PFSK-1 (cell line): ENCODE results near the gene GRM3.
A peak's percentile ranks its signal among the peaks of the same experiment; 100 is the strongest.

ENCODE experiments used
- FOXP2 ChIP-seq: optimal IDR thresholded peaks from 2 replicates; pipeline ENCODE3; 2011; ENCODE audit warnings: borderline replicate concordance, control low read depth, inconsistent platforms; ENCODE audit not compliant: insufficient read depth; ENCODE audit errors: extremely low read length, extremely low read depth
- POLR2AphosphoS5 ChIP-seq: IDR thresholded peaks from 2 replicates; pipeline ENCODE4 v1.6.1; 2012; ENCODE audit warnings: low read depth, mild to moderate bottlenecking, control low read depth, low read length, moderate library complexity
- SIN3A ChIP-seq: IDR thresholded peaks from 2 replicates; pipeline ENCODE4 v1.6.1; 2012; ENCODE audit warnings: mild to moderate bottlenecking, low read length, moderate library complexity, borderline replicate concordance; ENCODE audit not compliant: insufficient read depth
- TAF1 ChIP-seq: IDR thresholded peaks from 2 replicates; pipeline ENCODE4 v1.6.1; 2012; ENCODE audit warnings: low read length, control low read depth, borderline replicate concordance; ENCODE audit not compliant: insufficient read depth
- TF ChIP-seq, protein P1 (sequence below), 2 experiments: IDR thresholded peaks; 2 replicates each; pipeline versions ENCODE4 v1.6.1 to v1.8.0; 2011 to 2012; ENCODE audit warnings: low read depth in 2 of 2, low read length in 2 of 2, control low read depth in 1 of 2, inconsistent platforms in 1 of 2, mild to moderate bottlenecking in 1 of 2, moderate library complexity in 1 of 2; ENCODE audit not compliant: insufficient read depth in 1 of 2

The GRM3 gene

DNA sequence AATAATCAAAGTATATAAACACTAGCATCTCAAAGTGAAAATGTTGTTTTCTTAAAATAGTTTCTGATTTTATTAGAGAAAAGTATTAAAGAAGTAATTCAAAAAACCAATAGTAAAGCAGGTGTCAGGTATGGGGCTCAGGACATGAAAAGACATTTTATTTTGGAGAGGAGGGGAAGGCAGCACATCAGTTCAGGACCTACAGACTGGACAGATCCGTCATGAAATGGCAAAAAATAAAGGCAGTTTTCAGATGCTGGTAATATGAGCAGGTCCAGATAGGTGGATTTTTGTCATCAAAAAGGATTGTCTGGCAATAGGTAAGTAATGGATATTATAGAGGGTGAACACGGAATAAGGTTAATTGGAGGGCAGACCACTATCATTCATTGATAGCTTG lies 49.0 kb downstream of the GRM3 start:
- no peak for TF ChIP-seq FOXP2
- TF ChIP-seq, protein P1, sequence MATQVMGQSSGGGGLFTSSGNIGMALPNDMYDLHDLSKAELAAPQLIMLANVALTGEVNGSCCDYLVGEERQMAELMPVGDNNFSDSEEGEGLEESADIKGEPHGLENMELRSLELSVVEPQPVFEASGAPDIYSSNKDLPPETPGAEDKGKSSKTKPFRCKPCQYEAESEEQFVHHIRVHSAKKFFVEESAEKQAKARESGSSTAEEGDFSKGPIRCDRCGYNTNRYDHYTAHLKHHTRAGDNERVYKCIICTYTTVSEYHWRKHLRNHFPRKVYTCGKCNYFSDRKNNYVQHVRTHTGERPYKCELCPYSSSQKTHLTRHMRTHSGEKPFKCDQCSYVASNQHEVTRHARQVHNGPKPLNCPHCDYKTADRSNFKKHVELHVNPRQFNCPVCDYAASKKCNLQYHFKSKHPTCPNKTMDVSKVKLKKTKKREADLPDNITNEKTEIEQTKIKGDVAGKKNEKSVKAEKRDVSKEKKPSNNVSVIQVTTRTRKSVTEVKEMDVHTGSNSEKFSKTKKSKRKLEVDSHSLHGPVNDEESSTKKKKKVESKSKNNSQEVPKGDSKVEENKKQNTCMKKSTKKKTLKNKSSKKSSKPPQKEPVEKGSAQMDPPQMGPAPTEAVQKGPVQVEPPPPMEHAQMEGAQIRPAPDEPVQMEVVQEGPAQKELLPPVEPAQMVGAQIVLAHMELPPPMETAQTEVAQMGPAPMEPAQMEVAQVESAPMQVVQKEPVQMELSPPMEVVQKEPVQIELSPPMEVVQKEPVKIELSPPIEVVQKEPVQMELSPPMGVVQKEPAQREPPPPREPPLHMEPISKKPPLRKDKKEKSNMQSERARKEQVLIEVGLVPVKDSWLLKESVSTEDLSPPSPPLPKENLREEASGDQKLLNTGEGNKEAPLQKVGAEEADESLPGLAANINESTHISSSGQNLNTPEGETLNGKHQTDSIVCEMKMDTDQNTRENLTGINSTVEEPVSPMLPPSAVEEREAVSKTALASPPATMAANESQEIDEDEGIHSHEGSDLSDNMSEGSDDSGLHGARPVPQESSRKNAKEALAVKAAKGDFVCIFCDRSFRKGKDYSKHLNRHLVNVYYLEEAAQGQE (IDR thresholded peaks at IDR 0.05; ENCODE audit: insufficient read depth in 1 of 2, low read depth in 2 of 2, low read length in 2 of 2), result 0 out of 4 replicates have a peak, but pooled peaks of 1 of the 2 experiments have one; percentile 20

DNA sequence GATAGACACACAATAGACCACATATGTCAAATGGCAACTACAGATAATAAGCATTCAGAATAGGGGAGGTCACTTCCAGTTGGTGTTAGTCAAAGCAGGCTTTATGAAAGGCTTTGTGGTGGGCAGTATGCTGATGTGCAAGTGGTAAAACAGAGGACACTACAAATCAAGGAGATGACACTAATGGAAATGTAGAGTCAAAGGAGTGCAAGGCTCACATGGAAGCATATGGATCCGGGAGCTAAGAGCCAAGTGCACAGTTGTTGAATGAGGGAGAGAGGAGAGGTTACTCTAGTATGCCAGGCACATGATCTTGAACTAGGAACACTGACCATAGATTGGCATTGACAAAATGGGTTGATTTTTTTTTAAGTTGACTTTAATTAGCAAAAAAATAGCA lies 62.7 kb downstream of the GRM3 start:
- TF ChIP-seq, protein P1 (IDR thresholded peaks at IDR 0.05; ENCODE audit: insufficient read depth in 1 of 2, low read depth in 2 of 2, low read length in 2 of 2), result no peak
- no peak for TF ChIP-seq FOXP2
- TF ChIP-seq SIN3A, result no peak
- TF ChIP-seq POLR2AphosphoS5, result no peak
- TF ChIP-seq TAF1, result no peak

DNA sequence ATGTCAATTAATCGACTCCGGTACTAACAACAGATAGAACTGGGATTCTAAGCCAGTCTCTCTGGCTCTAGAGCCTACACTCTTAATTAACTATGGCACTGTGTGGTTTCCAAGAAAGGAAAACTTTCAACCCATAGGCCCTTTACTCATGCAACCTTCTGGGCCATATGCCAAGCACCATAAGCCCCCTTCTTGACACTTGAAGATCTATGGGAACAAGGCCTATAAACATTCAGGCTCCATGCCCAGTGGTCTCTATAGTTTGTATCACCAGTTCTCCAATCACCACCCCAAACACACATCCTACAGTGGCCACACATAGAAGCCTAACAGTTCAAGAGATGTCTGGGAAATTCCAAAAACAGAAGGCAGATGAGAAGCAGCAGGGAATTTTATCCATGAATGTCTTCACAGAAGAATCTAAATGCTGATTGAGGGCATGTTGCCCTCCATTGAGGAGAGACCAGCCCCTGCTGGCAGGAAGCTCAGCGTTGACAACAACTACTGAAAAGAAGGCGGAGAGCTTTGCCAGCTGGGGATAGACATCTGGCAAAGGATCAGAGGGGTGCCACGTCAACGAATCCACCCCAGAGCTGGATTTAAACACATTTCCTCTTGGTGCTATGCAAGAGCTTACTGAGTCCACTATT lies 64.4 kb downstream of the GRM3 start:
- TF ChIP-seq SIN3A (no peak), POLR2AphosphoS5 (no peak), FOXP2 (no peak), TAF1 (no peak)
- TF ChIP-seq, protein P1 (IDR thresholded peaks at IDR 0.05; ENCODE audit: insufficient read depth in 1 of 2, low read depth in 2 of 2, low read length in 2 of 2), result no peak

DNA sequence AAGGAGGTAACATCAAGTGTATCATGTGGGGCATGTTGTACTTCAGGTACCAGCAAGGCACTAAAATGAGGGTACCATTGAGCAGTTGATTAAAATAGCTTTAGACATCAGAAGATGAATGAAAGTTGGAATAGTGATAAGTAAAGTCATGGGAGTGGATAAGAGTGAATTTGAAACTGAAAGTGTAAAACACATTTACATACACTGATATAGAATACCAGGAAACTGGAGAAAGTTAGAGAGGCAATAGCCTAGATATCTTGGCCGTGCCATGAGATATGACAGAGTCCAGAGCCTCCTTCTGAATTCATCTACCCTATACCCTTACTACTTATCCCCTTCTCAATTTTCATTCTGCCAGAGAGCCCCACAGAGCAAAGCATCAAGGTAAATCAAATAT lies 76.6 kb downstream of the GRM3 start:
- TF ChIP-seq FOXP2 (no peak), POLR2AphosphoS5 (no peak), SIN3A (no peak), TAF1 (no peak)
- TF ChIP-seq, protein P1 (IDR thresholded peaks at IDR 0.05; ENCODE audit: insufficient read depth in 1 of 2, low read depth in 2 of 2, low read length in 2 of 2), result no peak

DNA sequence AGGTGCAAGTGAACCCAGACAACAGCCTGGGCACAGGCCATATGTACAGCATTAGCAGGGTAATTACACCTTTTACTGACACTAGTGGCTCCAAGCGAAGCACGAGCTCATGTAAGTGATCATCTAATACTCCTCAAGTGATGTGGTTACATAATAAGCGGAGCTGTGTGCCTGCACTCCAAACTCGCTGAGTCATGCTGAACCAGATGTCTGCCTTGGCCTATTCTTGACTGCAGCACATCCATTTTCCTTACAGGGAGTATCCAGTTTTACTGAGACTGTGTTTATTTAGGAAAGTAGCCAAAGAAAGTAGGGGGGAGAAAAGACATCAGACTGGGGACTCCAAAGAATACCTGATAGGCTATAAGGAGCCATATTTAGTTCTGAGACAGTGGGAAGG lies 90.1 kb downstream of the GRM3 start:
- TF ChIP-seq POLR2AphosphoS5 (no peak), TAF1 (no peak), FOXP2 (no peak), SIN3A (no peak)
- TF ChIP-seq, protein P1 (IDR thresholded peaks at IDR 0.05; ENCODE audit: insufficient read depth in 1 of 2, low read depth in 2 of 2, low read length in 2 of 2), result no peak
